ENCODE results near the gene AUP1. TPM values are rescaled to one million over a fixed set of nuclear protein-coding genes. Genes with fewer than 3 reads are reported as not detected.

Gene AUP1
- total RNA-seq, 1 donor from 2014 or later, result 119 TPM

- TF ChIP-seq CTCF (IDR thresholded peaks at IDR 0.05), result no peak
- intact Hi-C loops (cut with DNase I), result no loop called here
- Histone ChIP-seq H3K27ac (no peak overlapping the region), H3K27me3 (no peaks in the 10 kb centered on the region), H3K36me3 (peaks cover 27% of the 10 kb centered on the region), H3K4me1 (peaks cover 24% of the 10 kb centered on the region), H3K4me3 (no peak overlapping the region), H3K9me3 (no peaks in the 10 kb centered on the region)
- ATAC-seq (no peak), DNase-seq (no peak)
Measured at GRCh38 chr2:74532222-74532621, 2.7 kb upstream of the AUP1 start.

- no peak for TF ChIP-seq CTCF (IDR thresholded peaks at IDR 0.05)
- Histone ChIP-seq H3K36me3 (peaks cover 32% of the 10 kb centered on the region), H3K27me3 (no peaks in the 10 kb centered on the region), H3K27ac (no peak overlapping the region), H3K9me3 (no peaks in the 10 kb centered on the region), H3K4me1 (peaks cover 24% of the 10 kb centered on the region), H3K4me3 (no peak overlapping the region)
- intact Hi-C loops (cut with DNase I), result no loop called here
- ATAC-seq (no peak), DNase-seq (no peak)
Measured at GRCh38 chr2:74531666-74532065, 2.2 kb upstream of the AUP1 start.

GRCh38 chr2:74530239-74531187 is 1.0 kb upstream of the AUP1 start:
- intact Hi-C loops (cut with DNase I), result no loop called here
- Histone ChIP-seq H3K4me1 (peaks cover 24% of the 10 kb centered on the region), H3K9me3 (no peaks in the 10 kb centered on the region), H3K4me3 (peak overlapping the region; percentile 99), H3K27me3 (no peaks in the 10 kb centered on the region), H3K27ac (peak overlapping the region; percentile 95), H3K36me3 (peaks cover 40% of the 10 kb centered on the region)
- ATAC-seq (peak; percentile 10), DNase-seq (peak; percentile 77)
- no peak for TF ChIP-seq CTCF (IDR thresholded peaks at IDR 0.05)

GRCh38 chr2:74528600-74529356 is 728 bp downstream of the AUP1 start:
- TF ChIP-seq CTCF (IDR thresholded peaks at IDR 0.05), result no peak
- H3K9me3 ChIP-seq, result no peaks in the 10 kb centered on the region
- H3K27me3 ChIP-seq, result no peaks in the 10 kb centered on the region
- peak overlapping the region; percentile 95 for H3K27ac ChIP-seq
- H3K4me1 ChIP-seq, result peaks cover 24% of the 10 kb centered on the region
- peaks cover 37% of the 10 kb centered on the region for H3K36me3 ChIP-seq
- intact Hi-C loops (cut with DNase I), result no loop called here
- peak overlapping the region; percentile 99 for H3K4me3 ChIP-seq
- DNase-seq (no peak), ATAC-seq (peak; percentile 8)

GRCh38 chr2:74527741-74528140 is 1.8 kb downstream of the AUP1 start:
- H3K27ac ChIP-seq, result no peak overlapping the region
- H3K36me3 ChIP-seq, result peaks cover 28% of the 10 kb centered on the region
- ATAC-seq, result no peak
- no peaks in the 10 kb centered on the region for H3K9me3 ChIP-seq
- DNase-seq, result no peak
- intact Hi-C loops (cut with DNase I), result no loop called here
- no peak for TF ChIP-seq CTCF (IDR thresholded peaks at IDR 0.05)
- peaks cover 24% of the 10 kb centered on the region for H3K4me1 ChIP-seq
- no peaks in the 10 kb centered on the region for H3K27me3 ChIP-seq
- no peak overlapping the region for H3K4me3 ChIP-seq

All from upper lobe of right lung (tissue), 1 donor.